Keratinocyte (primary cell): ENCODE measurements around the gene KPNA4. TPM values are rescaled to one million over a fixed set of nuclear protein-coding genes. Genes with fewer than 3 reads are reported as not detected.

ENCODE experiments used
- DNase-seq: peaks from one replicate; pipeline ENCODE4 v3.0.0-alpha.2; 2011; ENCODE audit warnings: low read depth, missing footprints, low spot score
- FAIRE-seq: peaks from 2 replicates; lab custom pipeline; 2011; peaks lifted over from hg19 to GRCh38; lab: Jason Lieb, UNC
- H2AFZ ChIP-seq: 2 replicates; pipeline ENCODE4 v1.6.0; 2012; ENCODE audit warnings: low read length, control low read depth, inconsistent platforms; ENCODE audit not compliant: control insufficient read depth
- H3K27ac ChIP-seq: 2 replicates; pipeline ENCODE4 v1.5.1; 2011; ENCODE audit warnings: low read length; ENCODE audit not compliant: control insufficient read depth, insufficient read depth
- H3K27me3 ChIP-seq: 3 replicates; pipeline ENCODE4 v1.6.0; 2011; ENCODE audit warnings: low read length; ENCODE audit not compliant: control insufficient read depth, insufficient read depth; ENCODE audit errors: extremely low read depth
- H3K36me3 ChIP-seq, 2 experiments: 2 replicates in 1 of 2; 3 replicates in 1 of 2; pipeline ENCODE4 v1.5.1; 2011; ENCODE audit warnings: low read length in 2 of 2, mild to moderate bottlenecking in 1 of 2; ENCODE audit not compliant: control insufficient read depth in 2 of 2, insufficient read depth in 2 of 2; ENCODE audit errors: extremely low read depth in 1 of 2
- H3K4me1 ChIP-seq: 3 replicates; pipeline ENCODE4 v1.5.1; 2011; ENCODE audit warnings: low read length; ENCODE audit not compliant: control insufficient read depth, insufficient read depth; ENCODE audit errors: extremely low read depth
- H3K4me2 ChIP-seq: 3 replicates; pipeline ENCODE4 v1.6.0; 2011; ENCODE audit warnings: low read depth, low read length; ENCODE audit not compliant: control insufficient read depth, insufficient read depth; ENCODE audit errors: extremely low read depth
- H3K4me3 ChIP-seq, 3 experiments: fragments of 200-600 bp in 1 of 3; sonication (generic) in 1 of 3; 2 replicates in 2 of 3; 3 replicates in 1 of 3; pipeline ENCODE4 v1.5.1; 2011 to 2016; ENCODE audit warnings: low read length in 3 of 3, mild to moderate bottlenecking in 3 of 3, control low read depth in 2 of 3, inconsistent platforms in 1 of 3, low read depth in 1 of 3, mixed read lengths in 1 of 3, mixed run types in 1 of 3, moderate library complexity in 1 of 3; ENCODE audit not compliant: control insufficient read depth in 2 of 3, insufficient read depth in 2 of 3; ENCODE audit errors: extremely low read depth in 1 of 3
- H3K79me2 ChIP-seq: 2 replicates; pipeline ENCODE4 v1.6.0; 2012; ENCODE audit warnings: low read length; ENCODE audit not compliant: control insufficient read depth, insufficient read depth
- H3K9ac ChIP-seq: 3 replicates; pipeline ENCODE4 v1.6.0; 2011; ENCODE audit warnings: low read length; ENCODE audit not compliant: control insufficient read depth, insufficient read depth; ENCODE audit errors: extremely low read depth
- H3K9me1 ChIP-seq: 3 replicates; pipeline ENCODE4 v1.6.0; 2011; ENCODE audit warnings: low read length; ENCODE audit not compliant: control insufficient read depth, insufficient read depth; ENCODE audit errors: extremely low read depth
- H3K9me3 ChIP-seq: 2 replicates; pipeline ENCODE4 v1.5.1; 2012; ENCODE audit warnings: low read depth, low read length; ENCODE audit not compliant: control insufficient read depth
- H4K20me1 ChIP-seq: 3 replicates; pipeline ENCODE4 v1.6.0; 2011; ENCODE audit warnings: low read length; ENCODE audit not compliant: control insufficient read depth, insufficient read depth; ENCODE audit errors: extremely low read depth
- EZH2 ChIP-seq: IDR thresholded peaks from one replicate; pipeline ENCODE4 v1.6.1; 2012; ENCODE audit warnings: inconsistent platforms, mild to moderate bottlenecking, low read length, moderate library complexity
- dilution Hi-C: fragments of 300-500 bp; cut with MboI; formaldehyde crosslinking; loops from one replicate; pipeline ENCODE4 v1.7.0; 2020; ENCODE audit warnings: low sequenced_read_pairs; ENCODE audit not compliant: extremely low pct_ligation_motif_present
- polyA plus RNA-seq, 5 experiments: library from polyadenylated mRNA; depleted of rRNA in 3 of 5; stranded (reverse) in 3 of 5; stranded (forward) in 1 of 5; unstranded in 1 of 5; fragments of >200 nt; gene quantifications; 1 replicate in 1 of 5; 2 replicates in 3 of 5; 3 replicates in 1 of 5; pipeline versions ENCODE4 v1.2.1 to v1.2.3, GENCODE V29; 2011 to 2012; ENCODE audit warnings: missing spikeins in 2 of 5, low read depth in 1 of 5, low replicate concordance in 1 of 5
- TF ChIP-seq, protein P1 (sequence below), 3 experiments: IDR thresholded peaks in 1 of 3; conservative IDR thresholded peaks in 1 of 3; optimal IDR thresholded peaks in 1 of 3; 2 replicates in 2 of 3; 3 replicates in 1 of 3; pipeline versions ENCODE3 to v1.5.1; 2011; ENCODE audit warnings: low read length in 3 of 3, mild to moderate bottlenecking in 3 of 3, moderate library complexity in 2 of 3, control low read depth in 1 of 3, inconsistent platforms in 1 of 3; ENCODE audit not compliant: insufficient read depth in 2 of 3; ENCODE audit errors: extremely low read depth in 1 of 3

KPNA4 gene
- polyA plus RNA-seq, 1 donor (not counting 4 experiments of a cell fraction or from before 2014, with no cell fraction given), result 42.0 TPM

DNA sequence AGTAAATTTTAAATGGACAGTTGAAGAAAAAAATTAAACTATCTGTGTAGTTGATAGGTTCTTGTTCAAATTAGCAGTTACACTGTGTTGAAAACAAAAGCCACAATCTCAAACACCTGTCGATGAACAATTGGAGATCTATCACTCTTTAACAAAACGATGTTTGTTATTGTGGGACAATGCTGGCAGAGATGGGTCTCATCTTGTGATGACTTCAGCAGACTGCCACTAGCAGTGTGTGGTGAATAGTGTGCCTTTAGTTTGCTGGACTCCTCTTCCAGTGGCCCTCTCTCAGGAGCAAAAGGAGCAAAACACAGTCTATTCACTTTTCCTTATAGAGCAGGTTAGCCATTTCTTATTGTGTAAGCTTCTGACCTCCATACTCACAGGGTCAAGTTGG is 101.0 kb downstream of the KPNA4 start:
- Histone ChIP-seq H4K20me1 (no peaks in the 10 kb centered on the region), H3K4me2 (no peak overlapping the region), H3K4me3 (no peak overlapping the region), H3K4me1 (no peaks in the 10 kb centered on the region), H3K36me3 (no peaks in the 10 kb centered on the region), H3K9me1 (no peaks in the 10 kb centered on the region), H3K9me3 (no peaks in the 10 kb centered on the region), H3K9ac (no peak overlapping the region), H3K79me2 (no peaks in the 10 kb centered on the region), H3K27ac (no peak overlapping the region), H3K27me3 (no peaks in the 10 kb centered on the region), H2AFZ (no peak overlapping the region)
- TF ChIP-seq, protein P1, sequence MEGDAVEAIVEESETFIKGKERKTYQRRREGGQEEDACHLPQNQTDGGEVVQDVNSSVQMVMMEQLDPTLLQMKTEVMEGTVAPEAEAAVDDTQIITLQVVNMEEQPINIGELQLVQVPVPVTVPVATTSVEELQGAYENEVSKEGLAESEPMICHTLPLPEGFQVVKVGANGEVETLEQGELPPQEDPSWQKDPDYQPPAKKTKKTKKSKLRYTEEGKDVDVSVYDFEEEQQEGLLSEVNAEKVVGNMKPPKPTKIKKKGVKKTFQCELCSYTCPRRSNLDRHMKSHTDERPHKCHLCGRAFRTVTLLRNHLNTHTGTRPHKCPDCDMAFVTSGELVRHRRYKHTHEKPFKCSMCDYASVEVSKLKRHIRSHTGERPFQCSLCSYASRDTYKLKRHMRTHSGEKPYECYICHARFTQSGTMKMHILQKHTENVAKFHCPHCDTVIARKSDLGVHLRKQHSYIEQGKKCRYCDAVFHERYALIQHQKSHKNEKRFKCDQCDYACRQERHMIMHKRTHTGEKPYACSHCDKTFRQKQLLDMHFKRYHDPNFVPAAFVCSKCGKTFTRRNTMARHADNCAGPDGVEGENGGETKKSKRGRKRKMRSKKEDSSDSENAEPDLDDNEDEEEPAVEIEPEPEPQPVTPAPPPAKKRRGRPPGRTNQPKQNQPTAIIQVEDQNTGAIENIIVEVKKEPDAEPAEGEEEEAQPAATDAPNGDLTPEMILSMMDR (optimal IDR thresholded peaks at IDR 0.05 in 1 of 3, IDR thresholded peaks at IDR 0.05 in 1 of 3, conservative IDR thresholded peaks at IDR 0.05 in 1 of 3; ENCODE audit: extremely low read depth in 1 of 3, insufficient read depth in 2 of 3, low read length in 3 of 3), result no peak
- TF ChIP-seq EZH2, result no peak
- FAIRE-seq (no peak), DNase-seq (no peak)
- dilution Hi-C loops, result no loop called here

GRCh38 chr3:160460033-160460432 is 105.3 kb downstream of the KPNA4 start:
- H3K4me3 ChIP-seq, result no peak overlapping the region
- no peaks in the 10 kb centered on the region for H3K9me3 ChIP-seq
- TF ChIP-seq EZH2, result no peak
- H3K79me2 ChIP-seq, result no peaks in the 10 kb centered on the region
- H2AFZ ChIP-seq, result no peak overlapping the region
- no peaks in the 10 kb centered on the region for H3K27me3 ChIP-seq
- dilution Hi-C loops, result no loop called here
- no peak overlapping the region for H3K4me2 ChIP-seq
- H3K4me1 ChIP-seq, result no peaks in the 10 kb centered on the region
- DNase-seq (no peak), FAIRE-seq (no peak)
- H3K27ac ChIP-seq, result no peak overlapping the region
- H3K36me3 ChIP-seq, result no peaks in the 10 kb centered on the region
- H3K9me1 ChIP-seq, result no peaks in the 10 kb centered on the region
- no peaks in the 10 kb centered on the region for H4K20me1 ChIP-seq
- no peak overlapping the region for H3K9ac ChIP-seq

DNA sequence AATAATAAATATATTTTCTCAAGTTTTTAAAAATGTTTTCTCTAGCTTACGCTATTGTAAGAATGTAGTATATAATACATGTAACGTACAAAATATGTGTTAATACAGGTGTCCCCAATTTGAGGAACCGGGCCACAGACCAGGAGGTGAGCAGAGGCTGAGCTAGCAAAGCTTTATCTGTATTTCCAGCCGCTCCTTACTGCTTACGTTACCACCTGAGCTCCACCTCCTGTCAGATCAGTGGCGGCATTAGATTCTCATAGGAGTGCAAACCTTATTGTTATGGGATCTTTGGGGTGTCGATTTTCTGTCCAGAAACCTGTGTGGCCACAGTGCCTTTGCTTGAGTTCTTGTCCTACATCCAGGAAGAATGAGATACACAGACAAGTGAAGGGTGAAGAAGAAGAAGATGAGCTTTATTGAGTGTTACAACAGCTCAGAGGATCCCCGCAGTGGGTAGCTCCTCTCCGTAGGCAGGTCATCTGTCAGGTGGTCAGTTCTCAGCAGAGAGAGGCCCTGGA is 105.9 kb downstream of the KPNA4 start:
- no peak overlapping the region for H3K4me2 ChIP-seq
- no peaks in the 10 kb centered on the region for H3K27me3 ChIP-seq
- TF ChIP-seq, protein P1 (optimal IDR thresholded peaks at IDR 0.05 in 1 of 3, IDR thresholded peaks at IDR 0.05 in 1 of 3, conservative IDR thresholded peaks at IDR 0.05 in 1 of 3; ENCODE audit: extremely low read depth in 1 of 3, insufficient read depth in 2 of 3, low read length in 3 of 3), result no peak
- no peak for TF ChIP-seq EZH2
- no peak overlapping the region for H3K27ac ChIP-seq
- dilution Hi-C loops, result no loop called here
- H2AFZ ChIP-seq, result no peak overlapping the region
- FAIRE-seq (no peak), DNase-seq (no peak)
- no peaks in the 10 kb centered on the region for H3K4me1 ChIP-seq
- H4K20me1 ChIP-seq, result no peaks in the 10 kb centered on the region
- no peaks in the 10 kb centered on the region for H3K9me1 ChIP-seq
- no peak overlapping the region for H3K4me3 ChIP-seq
- H3K9me3 ChIP-seq, result no peaks in the 10 kb centered on the region
- no peak overlapping the region for H3K9ac ChIP-seq
- no peaks in the 10 kb centered on the region for H3K36me3 ChIP-seq
- H3K79me2 ChIP-seq, result no peaks in the 10 kb centered on the region
